GM18519 (cell line): ENCODE measurements around the gene C19orf85.
A peak's percentile ranks its signal among the peaks of the same experiment; 100 is the strongest.
"Not testable (repeated sequence)": the region's sequence is repeated elsewhere in the genome, so short reads cannot be mapped to it uniquely, and the experiment has no call there.

ENCODE experiments used
- ATAC-seq: cut with Tn5 transposase; IDR thresholded peaks from one replicate; pipeline ENCODE4 v1.9.1; 2021; ENCODE audit warnings: mild to moderate bottlenecking, moderate library complexity; ENCODE audit not compliant: unreplicated experiment, low FRiP score

C19orf85 gene

DNA sequence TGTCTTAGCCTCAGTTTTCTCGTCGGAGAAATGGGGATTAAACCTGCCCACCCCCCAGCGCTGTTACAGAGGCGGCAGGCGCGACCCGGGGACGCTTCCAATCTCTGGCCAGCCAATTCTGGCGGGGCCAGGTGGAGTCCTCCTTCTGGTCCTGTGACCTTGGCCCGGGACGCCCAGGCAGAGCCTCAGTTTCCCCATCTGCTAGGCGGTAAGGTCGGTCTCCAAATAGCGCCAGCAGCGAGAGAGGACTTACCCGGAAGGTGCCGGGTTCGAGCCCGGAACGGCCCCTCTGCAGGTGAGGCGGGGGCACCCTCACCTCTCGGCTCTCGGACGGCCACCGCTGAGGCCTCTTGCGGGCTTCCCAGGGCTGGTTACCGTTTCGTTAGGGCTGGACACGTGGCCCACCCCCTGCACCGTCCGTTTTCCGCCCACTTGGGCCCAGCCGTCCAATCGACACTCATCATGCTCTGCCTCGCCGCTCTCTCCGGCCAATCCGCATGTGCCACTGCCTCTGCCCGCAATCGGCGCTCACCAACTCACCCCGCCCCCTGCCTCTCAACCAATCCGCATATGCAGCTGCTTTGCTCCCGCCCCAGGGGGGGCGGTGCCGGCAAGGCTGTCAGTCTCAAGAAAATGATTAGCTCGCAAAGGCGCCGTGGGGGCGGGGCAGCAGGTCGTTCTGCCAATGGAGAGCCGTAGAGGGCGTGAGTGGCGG, 3.1 kb downstream of the C19orf85 start, which contains the start of gene ISOC2:
Gene ISOC2 (minus strand): TSS at position 384 of the 715 bp plus-strand sequence. CDS start 5,156 bp downstream, outside the sequence.
- ATAC-seq: peak; percentile 84

DNA sequence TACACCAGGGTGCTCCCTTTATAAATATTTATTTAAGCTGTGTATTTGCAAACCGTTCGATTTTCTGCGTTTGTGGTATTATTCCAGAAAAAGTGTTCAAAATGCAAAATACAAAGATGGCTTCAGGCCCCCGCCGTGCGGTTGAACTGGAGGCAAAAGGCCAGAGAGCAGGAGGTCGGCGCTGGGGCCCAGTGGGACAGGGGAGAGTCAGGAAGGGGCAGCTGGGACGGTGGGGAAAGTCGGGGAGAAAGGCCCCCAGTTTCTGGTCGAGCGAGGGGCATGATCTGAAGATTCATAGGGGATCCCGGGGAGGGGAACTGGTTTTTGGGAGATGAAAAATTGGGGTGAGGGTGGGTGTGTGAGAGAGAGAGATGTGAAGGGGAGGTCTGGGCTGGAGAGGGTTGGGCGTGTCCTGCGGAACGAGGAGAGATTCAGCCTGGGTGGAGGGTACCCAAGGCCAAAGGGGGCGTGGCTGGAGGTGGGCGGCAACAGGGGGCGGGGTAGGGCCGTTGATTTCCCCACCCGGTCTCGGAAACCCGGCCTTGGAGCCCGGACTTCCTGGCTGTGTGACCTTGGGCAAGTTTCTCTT, 3.8 kb downstream of the C19orf85 start:
- ATAC-seq: no peak

DNA sequence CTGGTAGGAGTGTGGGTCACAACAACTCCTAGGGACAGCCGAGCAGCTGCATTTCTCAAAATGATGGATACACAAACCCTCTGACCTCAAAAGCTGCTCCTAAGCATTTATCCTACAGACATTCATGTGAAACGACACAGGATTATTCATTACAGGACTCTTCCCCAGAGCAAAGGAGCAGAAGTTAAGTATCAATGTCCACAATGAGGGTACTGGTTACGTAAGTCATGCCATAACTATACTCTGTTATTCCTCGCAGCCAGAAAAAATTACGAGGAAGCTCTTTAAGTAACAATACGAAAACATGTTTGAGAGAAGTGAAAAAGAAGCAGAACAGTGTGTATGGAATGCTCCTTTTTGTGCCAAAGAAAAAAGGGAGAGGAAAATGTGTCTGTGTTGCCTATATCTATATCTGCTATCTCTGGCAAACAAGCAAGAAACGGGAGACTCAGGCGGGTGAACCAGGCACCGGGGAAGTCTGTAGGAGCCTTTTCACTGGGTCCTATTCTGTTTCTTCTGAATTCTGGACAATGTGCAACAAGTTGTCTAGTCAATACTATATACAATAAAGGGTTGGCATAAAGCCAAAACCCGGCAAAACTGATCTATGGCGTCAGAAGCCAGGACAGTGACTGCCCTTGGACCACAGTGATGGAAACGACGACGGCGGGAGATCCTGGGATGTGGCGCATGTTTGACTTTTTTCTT, 4.4 kb downstream of the C19orf85 start:
- no peak for ATAC-seq

DNA sequence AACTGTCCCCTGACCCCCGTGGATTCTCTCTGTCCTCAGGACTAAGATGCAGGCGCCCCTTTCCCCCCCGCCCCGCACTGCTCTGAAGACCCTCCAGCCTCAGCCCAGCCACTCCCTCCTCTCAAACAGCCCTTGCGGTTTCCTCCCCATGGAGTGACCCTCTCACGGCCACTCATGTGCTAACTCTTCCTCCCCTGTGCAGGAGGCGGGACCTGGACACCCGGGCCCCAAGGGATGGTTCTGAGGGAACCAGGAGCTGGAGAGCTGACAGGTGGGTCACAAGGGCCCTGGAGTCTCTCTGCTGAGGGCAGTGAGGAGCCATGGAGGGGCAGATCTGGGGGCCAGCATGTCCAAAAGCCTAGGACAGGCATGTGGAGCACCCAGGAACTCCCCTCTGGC, 5.0 kb downstream of the C19orf85 start:
- no peak for ATAC-seq

DNA sequence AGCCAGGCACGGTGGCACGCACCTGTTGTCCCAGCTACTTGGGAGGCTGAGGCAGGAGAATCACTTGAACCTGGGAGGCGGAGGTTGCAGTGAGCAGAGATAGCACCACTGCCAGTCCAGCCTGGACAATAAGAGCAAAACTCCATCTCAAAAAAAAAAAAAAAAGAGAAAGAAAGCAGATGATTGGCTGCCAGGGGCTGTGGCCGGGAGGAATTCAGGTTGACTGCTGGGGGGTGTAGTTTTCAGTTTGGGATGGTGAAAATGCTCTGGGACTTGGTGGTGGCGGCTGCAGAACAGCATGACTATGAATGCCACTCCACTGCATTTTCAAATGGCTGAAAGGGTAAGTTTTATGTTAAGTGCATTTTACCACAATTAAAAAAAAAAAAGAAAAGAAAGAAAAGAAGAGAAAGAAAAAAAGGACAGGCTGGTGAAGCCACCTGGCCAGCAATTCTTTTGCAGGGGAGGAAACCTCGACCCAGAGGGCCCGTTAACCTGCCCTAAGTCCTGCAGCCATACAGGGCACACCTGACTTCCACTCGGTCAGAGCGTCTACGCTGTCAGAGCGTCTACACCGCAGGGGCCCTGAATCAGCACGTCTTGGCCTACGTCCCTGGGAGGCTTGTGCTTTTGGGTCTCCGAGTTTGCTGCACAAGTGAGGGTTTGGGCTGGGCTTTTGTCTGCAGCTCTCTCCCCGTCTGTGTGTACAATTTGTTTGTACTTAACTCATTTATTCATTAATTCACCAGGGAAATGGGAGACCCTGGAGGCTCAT, 6.7 kb downstream of the C19orf85 start:
- ATAC-seq: no peak

DNA sequence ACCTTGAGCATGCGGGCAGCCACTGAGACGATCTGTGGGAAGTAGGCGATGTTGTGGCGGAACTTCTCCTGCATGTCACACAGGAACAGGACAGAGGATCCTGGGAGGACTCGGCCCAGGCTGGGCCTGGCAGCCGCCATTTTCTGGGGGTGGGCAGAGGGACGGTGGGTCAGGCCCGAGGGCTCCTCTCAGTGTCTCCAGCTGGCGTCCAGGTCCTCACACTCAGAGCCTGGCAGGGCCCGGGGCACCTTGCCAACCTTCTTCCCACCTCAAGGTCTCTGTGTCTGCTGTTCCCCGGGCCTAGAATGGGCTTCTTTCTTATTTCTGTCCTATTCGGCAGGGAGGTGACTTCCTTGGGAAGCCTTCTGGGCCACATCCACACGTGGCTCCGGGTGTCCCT, 8.2 kb downstream of the C19orf85 start:
- no peak for ATAC-seq

DNA sequence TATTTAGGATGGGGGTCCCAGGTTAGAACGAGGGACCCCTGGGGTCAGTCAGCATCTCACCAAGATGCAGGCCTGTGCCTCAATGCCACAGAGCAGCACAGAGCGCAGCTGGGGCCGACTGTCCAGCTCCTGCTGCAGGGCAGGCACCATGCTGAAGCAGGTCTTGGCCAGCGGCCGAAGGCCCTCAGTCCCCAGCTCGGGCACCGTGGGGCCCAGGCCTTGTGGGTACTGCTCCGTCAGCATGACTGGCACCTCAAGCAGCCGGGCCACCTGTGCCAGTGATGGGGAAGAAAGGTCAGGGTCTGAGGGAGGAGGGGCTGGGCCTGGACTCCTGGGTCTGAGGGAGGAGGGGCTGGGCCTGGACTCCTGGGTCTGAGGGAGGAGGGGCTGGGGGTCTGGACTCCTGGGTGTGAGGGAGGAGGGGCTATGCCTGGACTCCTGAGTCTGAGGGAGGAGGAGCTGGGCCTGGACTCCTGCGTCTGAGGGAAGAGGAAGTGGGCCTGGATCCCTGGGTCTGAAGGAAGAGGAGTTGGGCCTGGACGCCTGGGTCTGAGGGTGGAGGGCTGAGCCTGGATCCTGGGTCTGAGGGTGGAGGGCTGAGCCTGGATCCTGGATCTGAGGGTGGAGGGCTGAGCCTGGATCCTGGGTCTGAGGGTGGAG, 8.8 kb downstream of the C19orf85 start:
- ATAC-seq: no peak

DNA sequence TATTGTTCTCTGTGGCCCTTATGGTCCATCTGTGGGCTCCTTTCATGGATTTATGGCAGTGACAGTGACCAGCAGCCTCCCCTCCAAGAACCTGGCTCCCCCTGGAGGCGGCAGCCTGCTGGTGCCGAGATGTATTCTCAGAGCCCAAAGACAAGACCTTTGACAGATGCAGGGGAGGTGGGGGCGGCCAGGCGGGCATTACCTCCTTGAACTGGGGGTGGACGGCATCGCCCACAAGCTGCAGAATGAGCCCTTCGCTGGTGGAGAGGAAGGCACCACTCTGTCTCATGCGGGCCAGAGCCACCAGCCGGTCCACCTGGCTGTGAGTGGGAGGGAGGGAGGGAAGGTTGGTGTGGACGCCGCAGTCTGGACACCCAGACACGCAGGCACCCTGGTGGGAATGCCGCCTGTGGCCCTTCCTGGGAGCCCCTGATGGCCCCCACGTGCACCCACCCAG, 9.7 kb downstream of the C19orf85 start:
- no peak for ATAC-seq

DNA sequence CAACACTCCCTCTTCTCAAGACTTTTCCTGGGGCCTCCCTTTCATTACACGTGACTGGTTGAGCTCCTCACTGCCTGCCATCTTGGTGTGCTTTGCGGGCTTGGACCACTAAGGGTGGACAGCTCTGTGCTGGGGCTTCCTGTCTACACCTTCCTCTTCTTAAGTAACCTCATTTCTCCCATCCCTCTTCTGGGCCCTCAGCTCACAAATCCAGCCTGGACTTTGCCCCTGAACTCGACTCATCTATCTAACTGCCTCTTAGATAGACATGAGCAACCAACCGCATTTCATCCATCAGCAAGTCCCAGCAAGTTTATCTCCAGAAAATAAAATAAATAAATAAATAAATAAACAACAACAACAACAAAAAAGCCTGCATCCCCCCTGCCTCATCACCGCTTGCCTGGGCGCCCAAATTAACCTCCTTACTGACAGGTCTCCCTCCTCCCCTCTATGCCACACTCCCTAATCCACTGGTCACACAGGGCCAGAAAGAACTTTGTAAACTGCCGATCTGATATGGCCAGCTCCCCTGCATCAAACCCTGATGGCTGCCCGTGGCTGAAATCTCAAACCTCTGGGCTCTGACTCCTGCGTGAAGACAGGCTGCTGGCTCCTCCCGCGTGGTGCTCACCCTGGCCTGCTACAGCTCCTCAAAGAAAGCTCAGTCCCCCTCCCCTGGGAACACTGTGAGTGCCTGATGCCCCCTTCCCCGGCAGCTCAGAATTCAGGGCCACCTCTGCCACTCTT, 10.9 kb downstream of the C19orf85 start:
- ATAC-seq: no peak

DNA sequence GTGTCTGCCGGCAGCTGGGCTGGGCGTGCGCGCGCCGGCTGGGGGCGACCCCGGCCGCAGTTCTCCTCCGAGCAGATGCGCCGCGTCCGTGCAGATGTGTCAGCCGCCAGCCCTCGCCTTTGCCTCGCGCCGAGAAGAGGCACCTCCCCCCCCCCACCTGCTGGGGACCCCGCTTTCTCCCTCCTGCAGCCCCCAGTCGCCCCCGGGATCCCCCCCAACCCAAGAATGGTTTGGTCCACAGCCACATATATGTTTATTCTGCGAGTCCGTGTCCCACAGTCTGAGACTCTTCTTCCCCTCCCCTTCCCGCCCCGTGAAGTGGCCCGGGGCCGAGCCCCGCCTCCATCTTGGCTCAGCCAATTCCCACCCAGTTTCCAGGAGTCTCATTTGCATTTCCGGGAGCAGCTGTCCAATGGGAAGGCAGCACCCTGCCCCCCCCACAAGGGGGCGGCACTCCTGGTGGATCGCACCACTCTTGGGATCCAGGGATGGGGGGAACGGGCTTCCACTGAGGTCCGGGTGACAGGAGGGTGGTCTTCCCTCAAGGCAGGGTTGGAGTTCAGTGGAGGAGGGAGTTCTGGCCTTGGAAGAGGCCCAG, 11.7 kb downstream of the C19orf85 start:
- ATAC-seq: no peak

DNA sequence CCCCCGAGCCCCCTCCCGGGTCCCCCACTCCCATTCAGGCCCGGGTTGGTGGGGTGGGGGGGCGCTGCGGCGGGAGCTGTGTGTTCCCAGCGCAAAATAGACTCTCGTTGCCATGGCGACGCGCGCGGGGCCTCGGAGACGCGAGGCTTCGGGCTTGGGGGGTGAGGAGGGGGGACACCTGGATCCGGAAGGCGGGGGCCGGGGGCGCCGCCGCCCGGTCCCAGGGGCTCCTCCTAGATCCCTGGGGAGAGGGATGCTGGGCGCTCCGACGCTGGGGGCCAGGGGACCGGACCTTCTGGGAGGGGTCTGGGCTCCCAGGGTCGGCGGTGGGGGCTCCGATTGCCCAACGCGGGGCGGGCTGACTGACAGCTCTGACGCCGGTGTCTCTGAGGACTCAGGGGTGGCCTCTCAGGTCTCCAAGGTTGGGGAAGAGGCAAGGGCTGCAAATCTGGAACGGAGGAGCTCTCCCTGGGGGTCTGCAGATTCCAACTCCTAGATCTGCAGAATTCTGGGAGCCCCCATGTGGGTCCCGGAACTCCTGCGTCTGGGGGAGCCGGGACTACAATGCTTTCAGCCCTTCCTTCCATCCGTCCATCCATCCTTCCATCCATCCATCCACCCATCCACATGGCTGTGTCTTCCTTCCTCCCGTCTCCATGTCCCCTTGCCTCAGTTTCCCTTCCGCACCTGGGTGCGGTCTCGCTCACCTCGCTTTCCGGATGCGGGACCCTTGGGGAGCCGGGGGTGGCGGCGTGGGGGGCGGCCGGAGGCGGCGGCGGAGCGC, 12.4 kb downstream of the C19orf85 start:
- no peak for ATAC-seq

DNA sequence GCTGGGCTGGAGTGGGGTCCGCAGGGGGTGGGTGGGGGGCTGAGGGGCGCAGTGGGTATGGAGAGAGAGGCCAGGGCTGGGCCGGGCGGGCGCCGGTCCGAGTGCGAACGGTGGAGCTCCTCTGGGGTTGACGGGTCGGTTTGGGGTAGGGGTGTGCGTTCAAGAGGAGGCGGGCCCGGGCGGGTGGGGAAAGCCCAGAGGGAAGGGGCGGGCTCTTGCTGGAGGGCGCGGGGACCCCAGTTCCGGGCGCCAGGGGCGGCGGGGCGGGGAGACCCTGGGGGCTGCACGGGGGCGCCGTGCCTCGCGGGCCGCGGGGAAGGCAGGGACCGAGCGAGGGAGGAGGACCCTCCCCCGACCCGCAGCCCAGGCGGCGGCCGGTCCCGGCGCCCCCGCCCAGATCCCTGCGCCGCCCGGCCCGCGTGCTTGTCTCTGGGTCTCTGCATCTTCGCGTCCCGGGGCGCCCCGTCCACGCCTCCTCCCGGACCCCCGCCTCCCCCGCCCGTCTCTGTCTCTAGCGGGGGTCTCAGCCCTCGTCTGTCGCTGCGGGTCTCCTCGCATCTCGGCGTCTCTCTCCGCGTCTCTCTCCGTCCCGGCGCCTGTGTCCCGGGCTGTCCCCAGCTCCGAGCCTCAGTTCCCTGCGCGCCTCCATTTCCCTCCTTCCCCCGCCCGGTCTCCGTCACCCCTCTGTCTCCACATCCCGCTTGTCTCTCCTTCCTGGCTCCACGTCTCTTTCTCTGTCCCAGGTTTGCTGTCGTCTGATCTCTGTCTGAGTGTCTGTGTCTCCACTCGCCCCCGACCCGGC, 13.2 kb downstream of the C19orf85 start:
- ATAC-seq: no peak

DNA sequence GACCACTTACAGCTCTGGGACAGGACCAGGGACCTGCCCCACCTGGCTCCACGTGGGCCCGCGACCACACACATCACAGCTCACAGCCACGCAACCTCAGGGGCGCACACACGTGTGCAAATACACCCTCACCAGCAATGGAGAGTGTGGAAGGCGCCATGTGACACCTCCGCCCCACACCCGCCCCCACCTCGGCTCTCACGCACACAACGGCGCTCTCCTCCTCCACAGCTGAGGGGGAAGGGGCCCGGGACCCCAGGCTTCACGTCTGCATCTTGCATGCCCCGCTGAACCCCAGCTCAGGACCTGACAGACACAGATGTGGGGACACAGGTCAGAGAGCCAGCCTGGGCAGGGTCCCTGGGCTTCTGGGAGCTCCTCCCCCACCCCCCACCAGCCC, 15.1 kb downstream of the C19orf85 start:
- ATAC-seq: no peak

DNA sequence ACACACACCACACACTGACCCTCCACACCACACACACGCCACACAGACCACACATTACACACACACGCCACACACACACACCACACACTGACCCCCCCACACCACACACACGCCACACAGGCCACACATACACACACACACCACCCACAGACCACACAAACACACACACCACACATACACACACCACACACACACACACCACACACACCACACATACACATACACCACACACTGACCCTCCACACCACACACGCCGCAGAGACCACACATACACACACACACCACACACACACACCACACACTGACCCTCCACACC, 16.4 kb downstream of the C19orf85 start:
- not testable (repeated sequence) for ATAC-seq

DNA sequence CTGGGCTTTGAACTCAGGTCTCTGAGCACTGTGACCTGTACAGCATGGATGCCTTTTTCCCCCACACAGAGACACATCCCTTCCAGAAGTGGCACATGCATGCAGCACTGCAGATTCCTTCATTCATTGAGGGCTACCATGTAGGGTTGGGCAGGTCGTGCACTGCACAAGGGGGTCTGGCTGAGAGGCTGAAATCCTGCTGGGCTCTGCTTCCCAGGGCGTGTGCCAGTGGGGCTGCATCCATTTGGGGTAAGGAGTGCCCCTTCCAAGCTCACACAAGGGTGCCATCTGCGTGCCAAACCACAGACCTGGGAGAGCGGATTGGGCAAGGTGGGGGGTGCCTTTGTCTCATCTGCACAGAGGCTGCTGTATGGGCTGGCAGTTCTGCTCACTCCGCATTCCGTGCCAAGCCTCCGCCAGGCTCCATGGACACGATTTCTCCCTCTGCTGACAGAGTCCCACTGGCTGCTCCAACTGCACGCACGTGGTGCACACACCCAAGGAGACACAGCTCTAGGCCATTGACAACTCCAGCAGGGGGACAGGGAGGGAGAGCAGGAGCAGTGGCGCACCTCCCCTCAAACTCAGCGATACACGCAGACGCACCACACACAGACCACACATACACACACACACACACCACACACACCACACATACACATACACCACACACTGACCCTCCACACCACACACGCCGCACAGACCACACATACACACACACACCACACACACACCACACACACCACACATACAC, 17.0 kb downstream of the C19orf85 start:
- ATAC-seq: no peak

DNA sequence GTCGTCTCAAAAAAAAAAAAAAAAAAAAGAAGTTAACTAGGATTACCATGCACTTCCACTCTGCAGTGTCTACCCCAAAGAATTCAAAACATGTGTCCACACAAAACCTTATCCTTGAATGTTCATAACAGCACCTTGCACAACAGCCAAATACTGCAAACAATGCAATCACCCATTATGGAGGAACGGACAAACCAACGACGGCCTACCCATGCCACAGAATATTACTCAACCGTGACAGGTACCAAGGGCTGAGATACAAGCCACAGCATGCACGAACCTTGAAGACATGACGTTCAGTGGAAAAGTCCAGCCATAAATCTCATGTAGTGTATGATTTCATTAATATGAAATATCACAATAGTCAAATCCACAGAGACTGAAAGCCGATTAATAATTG, 18.5 kb downstream of the C19orf85 start:
- ATAC-seq: no peak

DNA sequence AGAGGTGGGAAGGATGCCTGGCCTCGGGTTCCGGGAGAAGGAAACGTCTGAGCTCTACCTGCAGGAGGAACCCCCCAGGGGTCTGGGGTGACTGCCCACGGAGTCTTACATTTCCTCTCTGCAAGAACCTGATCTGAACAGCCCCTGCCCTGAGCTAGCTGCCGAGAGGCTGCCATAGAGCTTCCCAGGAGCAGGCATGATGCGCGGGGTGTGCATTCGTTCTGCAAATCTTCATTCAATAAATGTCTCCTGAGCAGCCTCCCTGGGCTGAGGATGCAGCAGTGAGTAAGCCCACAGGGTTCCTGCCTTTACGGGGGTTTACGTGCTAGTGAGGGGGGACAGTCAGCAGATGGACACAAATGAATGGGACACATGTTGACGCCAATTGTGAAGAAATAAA, 19.9 kb downstream of the C19orf85 start:
- no peak for ATAC-seq
